SJSA1 (cell line): Measurements from ENCODE around the gene MUSK. TPM values are rescaled to one million over a fixed set of nuclear protein-coding genes. Genes with fewer than 3 reads are reported as not detected.
A peak's percentile ranks its signal among the peaks of the same experiment; 100 is the strongest.
"Not testable (repeated sequence)": the region's sequence is repeated elsewhere in the genome, so short reads cannot be mapped to it uniquely, and the experiment has no call there.

Source experiments
- DNase-seq, 2 experiments: peaks; one replicate each; pipeline ENCODE4 v3.0.0-alpha.2; 2015 to 2020; ENCODE audit warnings: low spot score in 2 of 2, low read depth in 1 of 2
- H3K27ac ChIP-seq: fragments of 250-450 bp; sonication (Bioruptor Pico); 2 replicates; pipeline ENCODE4 v1.5.1; 2020; ENCODE audit warnings: mild to moderate bottlenecking, moderate library complexity
- H3K27me3 ChIP-seq: fragments of 250-450 bp; sonication (Bioruptor Pico); replicated peaks from 2 replicates; pipeline ENCODE4 v1.5.1; 2020; ENCODE audit warnings: mild to moderate bottlenecking, moderate library complexity
- H3K36me3 ChIP-seq: fragments of 250-450 bp; sonication (Bioruptor Pico); 2 replicates; pipeline ENCODE4 v1.5.1; 2020; ENCODE audit warnings: mild to moderate bottlenecking
- H3K4me1 ChIP-seq: fragments of 250-450 bp; sonication (Bioruptor Pico); replicated peaks from 2 replicates; pipeline ENCODE4 v1.6.1; 2021; ENCODE audit warnings: mild to moderate bottlenecking
- H3K4me3 ChIP-seq: fragments of 250-450 bp; sonication (Bioruptor Pico); 2 replicates; pipeline ENCODE4 v1.5.1; 2020; ENCODE audit warnings: mild to moderate bottlenecking
- H3K9me3 ChIP-seq: fragments of 250-450 bp; sonication (Bioruptor Pico); replicated peaks from 2 replicates; pipeline ENCODE4 v1.5.1; 2020; ENCODE audit warnings: mild to moderate bottlenecking
- total RNA-seq: library from RNA; depleted of rRNA; stranded (reverse); fragments of >200 nt; shearing (Covaris generic); gene quantifications from 2 replicates; pipeline ENCODE4 v1.2.3, GENCODE V29; 2014

MUSK gene
- total RNA-seq, 1 experiment from 2014 or later = 0.08 TPM

GRCh38 chr9:110784309-110784708, 115.7 kb downstream of the MUSK start:
- Histone ChIP-seq H3K4me3 (no peak overlapping the region), H3K36me3 (no peaks in the 10 kb centered on the region), H3K4me1 (no peaks in the 10 kb centered on the region), H3K27ac (no peak overlapping the region), H3K27me3 (no peaks in the 10 kb centered on the region), H3K9me3 (no peaks in the 10 kb centered on the region)
- DNase-seq = no peak

- Histone ChIP-seq H3K9me3 (no peaks in the 10 kb centered on the region), H3K27ac (no peak overlapping the region), H3K36me3 (no peaks in the 10 kb centered on the region), H3K4me1 (no peaks in the 10 kb centered on the region), H3K27me3 (no peaks in the 10 kb centered on the region), H3K4me3 (no peak overlapping the region)
- no peak for DNase-seq
These were observed 116.6 kb downstream of the MUSK start for GRCh38 chr9:110785166-110785565.

- not testable (repeated sequence) for H3K9me3 ChIP-seq, H3K4me3 ChIP-seq, H3K27ac ChIP-seq, H3K36me3 ChIP-seq, DNase-seq, H3K4me1 ChIP-seq, H3K27me3 ChIP-seq
These were observed 119.8 kb downstream of the MUSK start for GRCh38 chr9:110788396-110788795.

GRCh38 chr9:110788871-110789270, 120.3 kb downstream of the MUSK start:
- Histone ChIP-seq H3K36me3 (no peaks in the 10 kb centered on the region), H3K27me3 (no peaks in the 10 kb centered on the region), H3K4me3 (no peak overlapping the region), H3K4me1 (no peaks in the 10 kb centered on the region), H3K27ac (no peak overlapping the region), H3K9me3 (no peaks in the 10 kb centered on the region)
- DNase-seq = no peak

DNA sequence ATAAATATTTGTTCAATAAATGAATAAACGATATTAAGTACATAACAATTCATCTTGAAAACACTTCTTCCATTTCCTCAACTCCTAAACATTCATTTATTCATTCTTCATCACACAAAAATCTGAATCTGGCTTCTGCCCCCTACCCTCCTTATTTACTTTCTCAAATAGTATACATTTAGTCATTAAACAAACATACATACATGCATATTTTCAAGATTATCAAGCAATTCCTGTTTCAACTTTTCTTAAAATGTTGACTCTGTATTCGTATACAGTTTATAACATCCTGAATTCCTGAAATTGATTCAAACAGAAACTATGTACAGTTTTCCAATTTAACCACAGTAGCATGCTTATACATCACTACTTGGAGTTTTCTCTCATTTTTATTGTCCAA, 129.0 kb downstream of the MUSK start:
- peak in 1 of 2 experiments; percentile 85 for DNase-seq
- Histone ChIP-seq H3K36me3 (no peaks in the 10 kb centered on the region), H3K27me3 (no peaks in the 10 kb centered on the region), H3K9me3 (no peaks in the 10 kb centered on the region), H3K4me1 (peaks cover 23% of the 10 kb centered on the region), H3K27ac (peak overlapping the region; percentile 73), H3K4me3 (no peak overlapping the region)

GRCh38 chr9:110799396-110799795, 130.8 kb downstream of the MUSK start:
- no peak for DNase-seq
- Histone ChIP-seq H3K36me3 (no peaks in the 10 kb centered on the region), H3K4me3 (no peak overlapping the region), H3K4me1 (peaks cover 23% of the 10 kb centered on the region), H3K9me3 (no peaks in the 10 kb centered on the region), H3K27ac (peak overlapping the region; percentile 34; the same call in 1 of the 2 replicates), H3K27me3 (no peaks in the 10 kb centered on the region)

- Histone ChIP-seq H3K4me3 (no peak overlapping the region), H3K36me3 (no peaks in the 10 kb centered on the region), H3K27ac (no peak overlapping the region), H3K4me1 (peaks cover 23% of the 10 kb centered on the region), H3K27me3 (no peaks in the 10 kb centered on the region), H3K9me3 (no peaks in the 10 kb centered on the region)
- peak in 1 of 2 experiments; percentile 13 for DNase-seq
These were observed 132.8 kb downstream of the MUSK start for GRCh38 chr9:110801426-110801825.

DNA sequence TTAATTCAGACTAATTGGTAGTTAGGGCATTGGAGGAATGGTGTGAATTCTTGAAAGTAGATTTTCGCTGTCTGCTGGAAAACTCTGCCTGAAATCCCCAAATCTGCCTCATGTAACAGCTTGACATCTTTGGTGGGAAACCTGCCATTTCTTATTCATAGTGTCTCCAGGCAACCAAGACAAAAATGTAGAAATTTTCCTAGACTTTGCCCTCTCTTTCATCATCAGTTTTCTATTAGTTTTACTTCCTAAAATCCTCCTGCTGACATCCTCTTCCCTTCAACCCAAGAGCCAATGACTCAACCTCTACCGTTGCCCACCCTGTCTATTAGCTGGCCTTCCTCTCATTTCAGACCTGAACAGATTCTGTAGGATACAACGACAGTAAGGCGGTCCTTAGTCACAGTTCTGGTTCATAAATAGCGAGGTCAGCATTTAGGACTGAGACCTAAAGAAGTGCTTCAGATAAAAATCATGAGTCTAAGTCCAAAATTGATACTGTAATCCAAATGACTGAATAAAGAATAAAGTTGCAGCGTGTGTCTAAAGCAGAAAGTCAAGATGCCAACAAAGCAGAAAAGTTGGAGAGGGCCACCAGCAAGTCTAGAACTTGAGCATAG, 133.9 kb downstream of the MUSK start:
- Histone ChIP-seq H3K36me3 (no peaks in the 10 kb centered on the region), H3K27me3 (no peaks in the 10 kb centered on the region), H3K4me1 (peaks cover 19% of the 10 kb centered on the region), H3K27ac (no peak overlapping the region), H3K9me3 (no peaks in the 10 kb centered on the region), H3K4me3 (no peak overlapping the region)
- no peak for DNase-seq

DNA sequence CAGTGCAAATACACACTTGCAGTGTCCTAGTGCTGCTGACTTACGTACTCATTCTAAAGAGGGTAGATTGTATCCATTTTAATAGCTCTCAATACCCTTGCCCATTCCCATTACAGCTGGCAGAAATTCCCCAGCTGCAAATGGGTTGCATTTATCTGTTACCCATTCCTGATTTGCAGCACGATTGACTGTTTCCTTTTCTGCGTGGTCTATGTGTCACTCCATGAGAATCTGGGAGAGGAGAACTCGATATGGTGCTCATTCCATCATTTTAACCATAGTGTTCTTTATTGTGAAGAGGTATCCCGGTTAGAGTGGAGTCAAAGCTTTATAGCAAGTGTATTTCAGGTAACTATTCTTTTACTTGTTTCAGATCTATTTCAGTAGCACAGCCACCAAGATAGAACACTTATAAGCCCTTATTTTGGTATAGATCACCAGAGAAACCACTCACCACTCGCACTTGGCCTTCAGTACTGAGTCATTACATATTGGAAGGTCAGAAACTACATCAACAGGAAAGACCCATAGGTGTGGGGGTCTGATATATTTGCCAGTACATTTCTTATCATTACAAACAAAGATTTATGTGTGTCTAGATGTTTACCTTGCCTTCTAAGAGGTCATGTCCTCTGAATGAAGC, 139.5 kb downstream of the MUSK start:
- Histone ChIP-seq H3K9me3 (no peaks in the 10 kb centered on the region), H3K27ac (no peak overlapping the region), H3K36me3 (no peaks in the 10 kb centered on the region), H3K4me1 (no peaks in the 10 kb centered on the region), H3K4me3 (no peak overlapping the region), H3K27me3 (no peaks in the 10 kb centered on the region)
- no peak for DNase-seq

GRCh38 chr9:110808599-110808980, 140.0 kb downstream of the MUSK start:
- no peak overlapping the region for H3K27ac ChIP-seq
- H3K4me3 ChIP-seq = no peak overlapping the region
- no peaks in the 10 kb centered on the region for H3K9me3 ChIP-seq
- no peaks in the 10 kb centered on the region for H3K36me3 ChIP-seq
- no peaks in the 10 kb centered on the region for H3K27me3 ChIP-seq
- no peak for DNase-seq
- H3K4me1 ChIP-seq = no peaks in the 10 kb centered on the region

GRCh38 chr9:110809038-110809595, 140.5 kb downstream of the MUSK start:
- no peak for DNase-seq
- Histone ChIP-seq H3K4me3 (no peak overlapping the region), H3K27ac (no peak overlapping the region), H3K27me3 (no peaks in the 10 kb centered on the region), H3K4me1 (no peaks in the 10 kb centered on the region), H3K9me3 (no peaks in the 10 kb centered on the region), H3K36me3 (no peaks in the 10 kb centered on the region)

- no peak overlapping the region for H3K4me3 ChIP-seq
- no peaks in the 10 kb centered on the region for H3K9me3 ChIP-seq
- no peak for DNase-seq
- no peaks in the 10 kb centered on the region for H3K27me3 ChIP-seq
- no peak overlapping the region for H3K27ac ChIP-seq
- no peaks in the 10 kb centered on the region for H3K36me3 ChIP-seq
- no peaks in the 10 kb centered on the region for H3K4me1 ChIP-seq
These were observed 141.8 kb downstream of the MUSK start for GRCh38 chr9:110810262-110810976.

GRCh38 chr9:110812886-110813285, 144.3 kb downstream of the MUSK start:
- no peaks in the 10 kb centered on the region for H3K4me1 ChIP-seq
- H3K9me3 ChIP-seq = no peaks in the 10 kb centered on the region
- DNase-seq = no peak
- no peak overlapping the region for H3K4me3 ChIP-seq
- H3K36me3 ChIP-seq = no peaks in the 10 kb centered on the region
- H3K27ac ChIP-seq = no peak overlapping the region
- H3K27me3 ChIP-seq = no peaks in the 10 kb centered on the region

- Histone ChIP-seq H3K36me3 (no peaks in the 10 kb centered on the region), H3K9me3 (no peaks in the 10 kb centered on the region), H3K27me3 (no peaks in the 10 kb centered on the region), H3K27ac (no peak overlapping the region), H3K4me1 (no peaks in the 10 kb centered on the region), H3K4me3 (no peak overlapping the region)
- DNase-seq = no peak
These were observed 145.6 kb downstream of the MUSK start for GRCh38 chr9:110814159-110814558.
